Fibroblast of lung (primary cell): Measurements from ENCODE around the gene HSF5.

Experiments
- CTCF ChIP-seq, 2 donors: IDR thresholded peaks in 1 of 2; conservative IDR thresholded peaks in 1 of 2; 1 replicate in 1 of 2; 2 replicates in 1 of 2; pipeline ENCODE4 v1.5.1; 2011 to 2012; ENCODE audit warnings: low read length in 2 of 2, control low read depth in 1 of 2, inconsistent platforms in 1 of 2, low read depth in 1 of 2, mild to moderate bottlenecking in 1 of 2
- EZH2 ChIP-seq: IDR thresholded peaks from 2 replicates; pipeline ENCODE4 v1.5.1; 2012; ENCODE audit warnings: low read length, control low read depth, mild to moderate bottlenecking; ENCODE audit errors: missing control alignments

GRCh38 chr17:58468944-58469343 is 19.3 kb downstream of the HSF5 start:
- TF ChIP-seq EZH2, result no peak
- TF ChIP-seq CTCF (conservative IDR thresholded peaks at IDR 0.05 in 1 of 2, IDR thresholded peaks at IDR 0.05 in 1 of 2; ENCODE audit: low read depth in 1 of 2, low read length in 2 of 2), result no peak
